KMS-11 (cell line): ENCODE measurements around the gene ABCB8.

Experiments used
- H2AFZ ChIP-seq: fragments of 200-600 bp; sonication (generic); 2 replicates; pipeline ENCODE4 v1.6.1; 2016; ENCODE audit warnings: antibody characterized with exemption, mixed run types, low read depth
- H3K27ac ChIP-seq: fragments of 200-600 bp; sonication (generic); 2 replicates; pipeline ENCODE4 v1.6.1; 2016; ENCODE audit warnings: mild to moderate bottlenecking, mixed run types
- H3K27me3 ChIP-seq: fragments of 200-600 bp; sonication (generic); 2 replicates; pipeline ENCODE4 v1.6.1; 2017; ENCODE audit warnings: mild to moderate bottlenecking, low read depth, mixed run types, moderate library complexity; ENCODE audit not compliant: insufficient read depth
- H3K36me3 ChIP-seq: fragments of 200-600 bp; sonication (generic); 2 replicates; pipeline ENCODE4 v1.6.1; 2017; ENCODE audit warnings: mild to moderate bottlenecking, mixed run types; ENCODE audit not compliant: insufficient read depth
- H3K4me1 ChIP-seq: fragments of 200-600 bp; sonication (generic); 2 replicates; pipeline ENCODE4 v1.6.1; 2016; ENCODE audit warnings: mild to moderate bottlenecking, low read depth, mixed run types; ENCODE audit not compliant: poor library complexity, severe bottlenecking
- H3K4me2 ChIP-seq: fragments of 200-600 bp; sonication (generic); 2 replicates; pipeline ENCODE4 v1.7.0; 2016; ENCODE audit warnings: mild to moderate bottlenecking, mixed run types
- H3K4me3 ChIP-seq: fragments of 200-600 bp; sonication (generic); IDR thresholded peaks from 2 replicates; pipeline ENCODE4 v1.6.1; 2017; ENCODE audit warnings: low read depth, low read length, mixed read lengths; ENCODE audit not compliant: insufficient read depth
- H3K79me2 ChIP-seq: fragments of 200-600 bp; sonication (generic); 2 replicates; pipeline ENCODE4 v1.6.1; 2016; ENCODE audit warnings: low read depth, mixed run types; ENCODE audit not compliant: insufficient read depth
- H3K9ac ChIP-seq: fragments of 200-600 bp; sonication (generic); 2 replicates; pipeline ENCODE4 v1.6.1; 2016; ENCODE audit warnings: mild to moderate bottlenecking, mixed run types
- H4K20me1 ChIP-seq: fragments of 200-600 bp; sonication (generic); 2 replicates; pipeline ENCODE4 v1.6.1; 2016; ENCODE audit warnings: mild to moderate bottlenecking, mixed run types; ENCODE audit not compliant: insufficient read depth
- TF ChIP-seq, protein P1 (sequence below): fragments of 200-600 bp; sonication (generic); conservative IDR thresholded peaks from 2 replicates; pipeline ENCODE4 v1.6.1; 2017; ENCODE audit warnings: low read depth, mild to moderate bottlenecking, antibody characterized with exemption, low read length, moderate library complexity, mixed read lengths

The ABCB8 gene

DNA sequence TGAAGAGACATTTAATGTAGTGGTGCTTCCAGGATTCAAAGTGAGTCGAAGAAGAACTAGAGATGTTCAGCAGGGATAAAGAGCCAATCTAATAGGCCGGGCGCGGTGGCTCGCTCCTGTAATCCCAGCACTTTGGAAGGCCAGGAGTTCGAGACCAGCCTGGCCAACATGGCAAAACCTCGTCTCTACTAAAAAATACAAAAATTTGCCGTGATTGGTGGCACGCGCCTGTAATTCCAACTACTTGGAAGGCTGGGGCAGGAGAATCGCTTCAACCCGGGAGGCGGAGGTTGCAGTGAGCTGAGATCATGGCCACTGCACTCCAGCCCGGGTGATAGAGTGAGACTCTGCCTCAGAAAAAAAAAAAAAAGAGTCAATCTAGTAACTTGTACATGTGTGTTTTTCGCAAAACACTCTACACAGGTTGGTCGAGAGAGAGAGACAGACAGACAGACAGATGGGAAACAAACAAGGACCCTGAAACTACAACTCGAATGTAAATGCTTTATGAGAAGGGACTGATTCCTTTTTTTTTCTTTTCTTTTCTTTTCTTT, 775 bp downstream of the ABCB8 start:
- TF ChIP-seq, protein P1, sequence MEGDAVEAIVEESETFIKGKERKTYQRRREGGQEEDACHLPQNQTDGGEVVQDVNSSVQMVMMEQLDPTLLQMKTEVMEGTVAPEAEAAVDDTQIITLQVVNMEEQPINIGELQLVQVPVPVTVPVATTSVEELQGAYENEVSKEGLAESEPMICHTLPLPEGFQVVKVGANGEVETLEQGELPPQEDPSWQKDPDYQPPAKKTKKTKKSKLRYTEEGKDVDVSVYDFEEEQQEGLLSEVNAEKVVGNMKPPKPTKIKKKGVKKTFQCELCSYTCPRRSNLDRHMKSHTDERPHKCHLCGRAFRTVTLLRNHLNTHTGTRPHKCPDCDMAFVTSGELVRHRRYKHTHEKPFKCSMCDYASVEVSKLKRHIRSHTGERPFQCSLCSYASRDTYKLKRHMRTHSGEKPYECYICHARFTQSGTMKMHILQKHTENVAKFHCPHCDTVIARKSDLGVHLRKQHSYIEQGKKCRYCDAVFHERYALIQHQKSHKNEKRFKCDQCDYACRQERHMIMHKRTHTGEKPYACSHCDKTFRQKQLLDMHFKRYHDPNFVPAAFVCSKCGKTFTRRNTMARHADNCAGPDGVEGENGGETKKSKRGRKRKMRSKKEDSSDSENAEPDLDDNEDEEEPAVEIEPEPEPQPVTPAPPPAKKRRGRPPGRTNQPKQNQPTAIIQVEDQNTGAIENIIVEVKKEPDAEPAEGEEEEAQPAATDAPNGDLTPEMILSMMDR = peak; percentile 42; the same call in 1 of the 2 replicates
- Histone ChIP-seq H3K4me2 (peak overlapping the region; percentile 86), H3K79me2 (0 out of 2 replicates have a peak, but pooled peaks cover 5% of the 10 kb centered on the region), H3K36me3 (no peaks in the 10 kb centered on the region), H3K9ac (peak overlapping the region; percentile 64), H3K27me3 (0 out of 2 replicates have a peak, but pooled peaks cover 11% of the 10 kb centered on the region), H4K20me1 (no peaks in the 10 kb centered on the region), H3K4me1 (peaks cover 23% of the 10 kb centered on the region), H2AFZ (peak overlapping the region; percentile 82), H3K4me3 (no peak overlapping the region), H3K27ac (peak overlapping the region; percentile 58)

DNA sequence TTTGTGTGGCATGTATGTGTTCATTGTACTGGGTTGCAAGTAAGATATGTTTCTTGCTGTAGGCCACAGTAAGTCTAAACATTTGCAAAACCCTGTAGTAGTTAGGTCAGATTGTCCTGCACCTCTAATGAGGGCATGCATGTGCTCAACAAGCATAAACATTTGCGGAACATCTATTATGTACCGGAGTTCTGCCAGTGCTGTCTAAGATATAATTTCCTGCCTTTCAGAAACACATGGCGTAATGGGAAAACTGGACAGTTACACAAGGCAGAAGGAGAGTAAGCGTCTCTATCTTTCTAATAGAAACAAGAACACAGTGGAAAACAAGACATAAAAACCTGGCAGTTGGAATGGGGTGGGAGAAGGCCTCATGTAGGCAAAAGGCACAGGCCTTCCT, 2.8 kb downstream of the ABCB8 start:
- TF ChIP-seq, protein P1 = no peak
- 0 out of 2 replicates have a peak, but pooled peaks cover 5% of the 10 kb centered on the region for H3K79me2 ChIP-seq
- H3K27me3 ChIP-seq = no peaks in the 10 kb centered on the region
- no peaks in the 10 kb centered on the region for H3K36me3 ChIP-seq
- no peaks in the 10 kb centered on the region for H4K20me1 ChIP-seq
- H3K27ac ChIP-seq = no peak overlapping the region
- peaks cover 23% of the 10 kb centered on the region for H3K4me1 ChIP-seq
- no peak overlapping the region for H3K4me2 ChIP-seq
- H3K9ac ChIP-seq = no peak overlapping the region
- H3K4me3 ChIP-seq = no peak overlapping the region
- H2AFZ ChIP-seq = no peak overlapping the region

DNA sequence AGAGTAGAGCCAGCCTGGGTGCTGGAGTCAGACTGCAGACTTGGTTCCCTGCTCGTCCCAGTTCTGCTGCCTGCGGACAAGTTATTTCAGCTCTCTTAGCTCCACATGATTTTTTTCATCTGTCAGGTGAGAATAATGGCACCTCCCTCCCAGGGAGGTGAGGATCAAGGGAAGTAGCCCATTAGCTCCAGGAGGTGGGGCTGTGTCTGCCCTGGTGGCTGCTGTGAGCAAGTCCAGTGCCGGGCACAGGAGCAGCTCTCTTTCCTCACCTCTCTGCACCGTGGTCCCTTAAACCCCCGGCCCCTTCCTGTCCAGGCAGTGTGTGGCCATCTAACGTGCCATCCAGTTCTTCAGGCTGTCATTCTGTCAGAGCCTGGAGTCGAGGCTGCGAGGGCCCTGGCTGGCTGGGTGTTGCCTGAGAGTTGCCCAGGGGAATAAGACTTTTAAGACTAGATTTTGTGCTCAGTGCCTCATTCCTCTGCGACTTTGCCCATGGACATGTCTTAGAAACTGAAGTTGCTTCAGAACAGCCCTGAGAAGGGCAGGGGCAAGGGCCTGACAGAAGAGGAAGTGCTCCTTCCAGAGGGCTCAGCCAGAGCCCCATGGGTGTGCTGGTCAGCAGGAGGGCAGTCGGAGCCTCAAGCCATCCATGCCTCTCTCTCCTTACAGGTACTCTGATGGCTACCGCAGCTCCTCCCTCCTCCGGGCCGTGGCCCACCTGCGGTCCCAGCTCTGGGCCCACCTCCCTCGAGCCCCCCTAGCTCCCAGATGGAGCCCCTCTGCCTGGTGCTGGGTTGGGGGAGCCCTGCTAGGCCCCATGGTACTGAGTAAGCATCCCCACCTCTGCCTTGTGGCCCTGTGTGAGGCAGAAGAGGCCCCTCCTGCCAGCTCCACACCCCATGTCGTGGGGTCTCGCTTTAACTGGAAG, 5.0 kb downstream of the ABCB8 start:
- Histone ChIP-seq H3K36me3 (no peaks in the 10 kb centered on the region), H3K79me2 (0 out of 2 replicates have a peak, but pooled peaks cover 5% of the 10 kb centered on the region), H3K27me3 (no peaks in the 10 kb centered on the region), H3K4me2 (no peak overlapping the region), H3K4me3 (no peak overlapping the region), H3K9ac (no peak overlapping the region), H3K4me1 (peaks cover 15% of the 10 kb centered on the region), H3K27ac (no peak overlapping the region), H2AFZ (no peak overlapping the region), H4K20me1 (no peaks in the 10 kb centered on the region)
- TF ChIP-seq, protein P1 = 0 out of 2 replicates have a peak, but pooled peaks have one; percentile 20

DNA sequence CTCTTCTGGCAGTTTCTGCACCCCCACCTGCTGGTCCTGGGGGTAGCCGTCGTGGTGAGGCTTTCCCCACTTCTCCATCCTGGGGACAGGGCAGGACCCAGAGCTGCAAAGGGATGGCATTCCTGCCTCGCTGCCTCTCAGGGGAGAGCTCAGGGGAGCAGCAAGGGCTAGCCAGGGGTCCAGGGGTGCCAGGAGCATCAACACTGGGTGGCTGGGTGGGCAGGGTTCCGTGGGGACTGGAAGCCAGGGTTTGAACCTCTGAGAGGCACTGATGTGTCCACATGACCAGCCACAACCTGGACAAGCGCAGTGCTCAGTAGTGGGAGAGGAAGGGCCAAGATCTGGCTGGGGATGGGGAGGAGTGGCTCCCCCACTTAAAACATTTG, 5.6 kb downstream of the ABCB8 start:
- no peaks in the 10 kb centered on the region for H4K20me1 ChIP-seq
- no peak overlapping the region for H3K9ac ChIP-seq
- no peaks in the 10 kb centered on the region for H3K36me3 ChIP-seq
- 0 out of 2 replicates have a peak, but pooled peaks cover 5% of the 10 kb centered on the region for H3K79me2 ChIP-seq
- no peak overlapping the region for H3K4me2 ChIP-seq
- H2AFZ ChIP-seq = no peak overlapping the region
- TF ChIP-seq, protein P1 = no peak
- no peak overlapping the region for H3K4me3 ChIP-seq
- no peak overlapping the region for H3K27ac ChIP-seq
- H3K4me1 ChIP-seq = peaks cover 16% of the 10 kb centered on the region
- no peaks in the 10 kb centered on the region for H3K27me3 ChIP-seq
